Stomach (tissue), 4 donors: ENCODE results near the gene ASPN.

Source experiments
- EP300 ChIP-seq: sonication (generic); formaldehyde crosslinking; IDR thresholded peaks from one replicate; pipeline ENCODE4 v1.6.1; 2017; ENCODE audit warnings: antibody characterized with exemption
- TF ChIP-seq, protein P1 (sequence below), 7 experiments: fragments of 450-650 bp in 4 of 7; fragments of 200-600 bp in 3 of 7; sonication (generic) in 3 of 7; IDR thresholded peaks; one replicate each; pipeline ENCODE4 v1.5.1; 2016 to 2019; ENCODE audit warnings: antibody characterized with exemption in 7 of 7, control low read depth in 2 of 7, mild to moderate bottlenecking in 1 of 7

DNA sequence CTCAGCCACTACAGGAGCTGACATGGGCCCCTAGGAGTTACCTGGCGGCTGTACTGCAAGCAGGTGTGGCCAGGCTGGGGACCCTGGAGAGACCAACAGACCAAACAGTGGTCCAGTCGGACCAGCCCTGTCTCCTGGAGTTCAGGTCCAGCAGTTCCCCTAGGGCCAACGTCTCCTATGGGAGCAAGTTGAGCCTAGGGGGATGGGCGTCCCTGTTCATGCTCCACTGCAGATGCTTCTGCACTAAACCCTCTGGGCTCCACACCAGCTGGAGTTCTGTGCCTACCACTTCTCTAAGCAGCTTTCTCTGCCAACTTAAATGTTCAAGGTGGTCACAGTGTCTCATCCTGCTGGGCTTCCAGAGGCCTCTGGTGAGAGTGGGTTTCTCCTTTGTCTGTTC is 37.5 kb downstream of the ASPN start:
- TF ChIP-seq EP300, result no peak
- TF ChIP-seq, protein P1, sequence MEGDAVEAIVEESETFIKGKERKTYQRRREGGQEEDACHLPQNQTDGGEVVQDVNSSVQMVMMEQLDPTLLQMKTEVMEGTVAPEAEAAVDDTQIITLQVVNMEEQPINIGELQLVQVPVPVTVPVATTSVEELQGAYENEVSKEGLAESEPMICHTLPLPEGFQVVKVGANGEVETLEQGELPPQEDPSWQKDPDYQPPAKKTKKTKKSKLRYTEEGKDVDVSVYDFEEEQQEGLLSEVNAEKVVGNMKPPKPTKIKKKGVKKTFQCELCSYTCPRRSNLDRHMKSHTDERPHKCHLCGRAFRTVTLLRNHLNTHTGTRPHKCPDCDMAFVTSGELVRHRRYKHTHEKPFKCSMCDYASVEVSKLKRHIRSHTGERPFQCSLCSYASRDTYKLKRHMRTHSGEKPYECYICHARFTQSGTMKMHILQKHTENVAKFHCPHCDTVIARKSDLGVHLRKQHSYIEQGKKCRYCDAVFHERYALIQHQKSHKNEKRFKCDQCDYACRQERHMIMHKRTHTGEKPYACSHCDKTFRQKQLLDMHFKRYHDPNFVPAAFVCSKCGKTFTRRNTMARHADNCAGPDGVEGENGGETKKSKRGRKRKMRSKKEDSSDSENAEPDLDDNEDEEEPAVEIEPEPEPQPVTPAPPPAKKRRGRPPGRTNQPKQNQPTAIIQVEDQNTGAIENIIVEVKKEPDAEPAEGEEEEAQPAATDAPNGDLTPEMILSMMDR (IDR thresholded peaks at IDR 0.05), result no peak
